GM12878 (cell line): ENCODE results near the gene RPS3. TPM values are rescaled to one million over a fixed set of nuclear protein-coding genes. Genes with fewer than 3 reads are reported as not detected.

Experiments used
- ATAC-seq: fragments of 200-7000 bp; cut with Tn5 transposase; 3 replicates; pipeline ENCODE4 v1.9.1; 2020; ENCODE audit warnings: mild to moderate bottlenecking, moderate library complexity
- BruUV-seq: library from RNA; stranded (reverse); fragments of 400-500 nt; replicated peaks from 2 replicates; lab custom pipeline; 2021; lab: Mats Ljungman, UMichigan
- CTCF ChIA-PET: fragments of 300-600 bp; sonication (Branson Sonifier 250); formaldehyde crosslinking; extraction: SDS; loops from one replicate; lab custom pipeline; 2021; ENCODE audit warnings: inconsistent platforms; lab: Yijun Ruan, JAX
- POLR2A ChIA-PET: fragments of 350-600 bp; formaldehyde crosslinking; extraction: SDS; loops from one replicate; lab custom pipeline; 2021; ENCODE audit warnings: inconsistent platforms; lab: Charles Lee
- RAD21 ChIA-PET: fragments of 300-600 bp; sonication (Branson Sonifier 250); formaldehyde crosslinking; loops from one replicate; lab custom pipeline; 2023; ENCODE audit warnings: antibody characterized with exemption; ENCODE audit not compliant: unreplicated experiment; lab: Charles Lee
- SMC1A ChIA-PET: fragments of 300-600 bp; sonication (Branson Sonifier 250); formaldehyde crosslinking; loops from one replicate; lab custom pipeline; 2023; ENCODE audit not compliant: unreplicated experiment, uncharacterized antibody; lab: Charles Lee
- DNase-seq: peaks from one replicate; pipeline ENCODE4 v3.0.0-alpha.2; 2011; ENCODE audit warnings: low read depth, low spot score
- FAIRE-seq: peaks from 3 replicates; lab custom pipeline; 2011; peaks lifted over from hg19 to GRCh38; lab: Jason Lieb, UNC
- H2AFZ ChIP-seq: 2 replicates; pipeline ENCODE4 v1.6.0; 2011; ENCODE audit warnings: low read depth, low read length, control low read depth; ENCODE audit not compliant: control insufficient read depth
- H3K27ac ChIP-seq: 2 replicates; pipeline ENCODE4 v1.5.1; 2011; ENCODE audit warnings: control low read depth; ENCODE audit not compliant: control insufficient read depth, insufficient read depth
- H3K27me3 ChIP-seq, 2 experiments: replicated peaks in 1 of 2; 2 replicates each; pipeline versions ENCODE4 v1.6.0 to v1.6.1; 2011; ENCODE audit warnings: low read length in 1 of 2; ENCODE audit not compliant: control insufficient read depth in 2 of 2, insufficient read depth in 2 of 2
- H3K36me3 ChIP-seq, 2 experiments: 2 replicates each; pipeline ENCODE4 v1.5.1; 2011; ENCODE audit warnings: low read length in 1 of 2; ENCODE audit not compliant: control insufficient read depth in 2 of 2, insufficient read depth in 2 of 2
- H3K4me1 ChIP-seq: 2 replicates; pipeline ENCODE4 v1.6.1; 2011; ENCODE audit warnings: mild to moderate bottlenecking, low read length, moderate library complexity, mixed read lengths; ENCODE audit not compliant: control insufficient read depth, insufficient read depth
- H3K4me2 ChIP-seq: 2 replicates; pipeline ENCODE4 v1.6.0; 2011; ENCODE audit warnings: control low read depth; ENCODE audit not compliant: control insufficient read depth, insufficient read depth
- H3K4me3 ChIP-seq: fragments of 200-600 bp; sonication (generic); 2 replicates; pipeline ENCODE4 v1.5.1; 2016
- H3K79me2 ChIP-seq: 2 replicates; pipeline ENCODE4 v1.6.0; 2011; ENCODE audit warnings: low read length; ENCODE audit not compliant: control insufficient read depth, insufficient read depth
- H3K9ac ChIP-seq: 2 replicates; pipeline ENCODE4 v1.8.0; 2011; ENCODE audit warnings: low read length, control low read depth, mixed read lengths; ENCODE audit not compliant: control insufficient read depth, insufficient read depth
- H3K9me3 ChIP-seq: replicated peaks from 3 replicates; pipeline ENCODE4 v1.5.1; 2011; ENCODE audit warnings: mild to moderate bottlenecking, low read length; ENCODE audit not compliant: control insufficient read depth, insufficient read depth
- H4K20me1 ChIP-seq: 2 replicates; pipeline ENCODE4 v1.6.0; 2011; ENCODE audit not compliant: control insufficient read depth, insufficient read depth
- CHD4 ChIP-seq: fragments of 200-600 bp; sonication (generic); IDR thresholded peaks from 2 replicates; pipeline ENCODE4 v1.6.1; 2016; ENCODE audit warnings: mild to moderate bottlenecking
- FOS ChIP-seq: IDR thresholded peaks from 3 replicates; pipeline ENCODE4 v1.6.1; 2011; ENCODE audit warnings: borderline replicate concordance; ENCODE audit not compliant: insufficient read length; ENCODE audit errors: extremely low read depth
- GABPA ChIP-seq: IDR thresholded peaks from 2 replicates; pipeline ENCODE4 v1.6.1; 2014; ENCODE audit warnings: antibody characterized with exemption, low read depth, mild to moderate bottlenecking, inconsistent platforms
- HDAC6 ChIP-seq: fragments of 200-600 bp; sonication (generic); IDR thresholded peaks from one replicate; pipeline ENCODE4 v1.8.0; 2017; ENCODE audit warnings: antibody characterized with exemption; ENCODE audit not compliant: unreplicated experiment
- HSF1 ChIP-seq: fragments of 150-350 bp; IDR thresholded peaks from 2 replicates; pipeline ENCODE4 v1.6.1; 2014; ENCODE audit warnings: mild to moderate bottlenecking, low read depth, low read length
- IKZF1 ChIP-seq: fragments of 450-650 bp; conservative IDR thresholded peaks from 2 replicates; pipeline ENCODE4 v1.6.1; 2017; ENCODE audit warnings: antibody characterized with exemption, mild to moderate bottlenecking
- IRF3 ChIP-seq: fragments of 450-650 bp; IDR thresholded peaks from 2 replicates; pipeline ENCODE4 v1.6.1; 2014; ENCODE audit warnings: mild to moderate bottlenecking
- IRF4 ChIP-seq: IDR thresholded peaks from 2 replicates; pipeline ENCODE4 v1.6.1; 2011; ENCODE audit warnings: low read depth, low read length
- LARP7 ChIP-seq: fragments of 450-650 bp; IDR thresholded peaks from 2 replicates; pipeline ENCODE4 v1.6.1; 2017; ENCODE audit warnings: mild to moderate bottlenecking
- MXI1 ChIP-seq: fragments of 150-350 bp; IDR thresholded peaks from 2 replicates; pipeline ENCODE4 v1.6.1; 2011; ENCODE audit warnings: low read depth, mild to moderate bottlenecking, inconsistent platforms, low read length, improper control_type of control experiment
- NFYA ChIP-seq: IDR thresholded peaks from 2 replicates; pipeline ENCODE4 v1.6.1; 2011; ENCODE audit warnings: low read depth, mild to moderate bottlenecking, low read length, improper control_type of control experiment, borderline replicate concordance
- NRF1 ChIP-seq: conservative IDR thresholded peaks from 2 replicates; pipeline ENCODE4 v1.6.1; 2011; ENCODE audit warnings: mild to moderate bottlenecking, low read depth, low read length, improper control_type of control experiment
- RAD51 ChIP-seq: fragments of 450-650 bp; IDR thresholded peaks from 2 replicates; pipeline ENCODE4 v1.6.1; 2016; ENCODE audit warnings: moderate library complexity, mild to moderate bottlenecking, inconsistent platforms
- RCOR1 ChIP-seq: conservative IDR thresholded peaks from 2 replicates; pipeline ENCODE4 v1.6.1; 2012; ENCODE audit warnings: low read depth, low read length, improper control_type of control experiment
- SUPT20H ChIP-seq: IDR thresholded peaks from 2 replicates; pipeline ENCODE4 v1.6.1; 2011; ENCODE audit warnings: low read depth, mild to moderate bottlenecking, low read length, moderate library complexity, borderline replicate concordance; ENCODE audit not compliant: control insufficient read depth
- ZNF24 ChIP-seq: fragments of 450-650 bp; IDR thresholded peaks from 2 replicates; pipeline ENCODE4 v1.6.1; 2017; ENCODE audit warnings: antibody characterized with exemption, mild to moderate bottlenecking
- ZNF622 ChIP-seq: fragments of 450-650 bp; IDR thresholded peaks from 2 replicates; pipeline ENCODE4 v1.6.1; 2017; ENCODE audit warnings: mild to moderate bottlenecking, inconsistent platforms
- whole genome bisulfite sequencing: methylation state at CpG from one replicate; pipeline ENCODE4 v1.1.6; 2016; ENCODE audit warnings: low lambda C conversion rate; ENCODE audit not compliant: insufficient replicate concordance, insufficient coverage; ENCODE audit errors: missing lambda C conversion rate; 5-methylcytosine and 5-hydroxymethylcytosine counted together
- in situ Hi-C: fragments of 300-500 bp; cut with MboI; formaldehyde crosslinking; loops from 9 replicates; pipeline ENCODE4 v1.14.3; 2018; ENCODE audit warnings: mixed read lengths
- intact Hi-C: fragments of 100-400 bp; cut with micrococcal nuclease; formaldehyde crosslinking; loops from one replicate; pipeline ENCODE4 v1.14.2; 2022; ENCODE audit not compliant: unreplicated experiment
- polyA plus RNA-seq, 11 experiments: library from polyadenylated mRNA; depleted of rRNA in 4 of 11; unstranded in 6 of 11; stranded (reverse) in 5 of 11; fragments of >200 nt; fragmentation: Nextera tagmentation in 4 of 11; fragmentation: Illumina TruSeq in 1 of 11; extraction: Ambion mirVana in 4 of 11; extraction: Trizol in 1 of 11; gene quantifications; 1 replicate in 1 of 11; 2 replicates in 10 of 11; pipeline versions ENCODE4 v1.2.1 to v1.2.3, GENCODE V29; 2011 to 2016; ENCODE audit warnings: inconsistent platforms in 2 of 11, missing spikeins in 2 of 11, low read depth in 1 of 11
- total RNA-seq, 4 experiments: library from RNA; depleted of rRNA in 3 of 4; stranded (reverse); fragments of >200 nt in 3 of 4; fragmentation: Illumina TruSeq in 1 of 4; extraction: Trizol in 1 of 4; gene quantifications; 2 replicates each; pipeline versions ENCODE4 v1.2.1 to v1.2.3, GENCODE V29; 2013 to 2021
- TF ChIP-seq, protein P1 (sequence below): IDR thresholded peaks from 2 replicates; pipeline ENCODE4 v1.6.1; 2012; ENCODE audit warnings: low read depth, low read length, improper control_type of control experiment
- TF ChIP-seq, protein P2 (sequence below): IDR thresholded peaks from 2 replicates; pipeline ENCODE4 v1.6.1; 2012; ENCODE audit warnings: low read length, inconsistent platforms

Gene RPS3
- total and polyA plus RNA-seq, 10 of the 15 experiments (the other 5 are each of a cell fraction or from before 2014, with no cell fraction given), result 2,127 to 9,556 (median 4,327) TPM

GRCh38 chr11:75429902-75430713 lies 30.8 kb downstream of the RPS3 start:
- no peak for ATAC-seq
- no peak overlapping the region for H3K9ac ChIP-seq
- ChIA-PET SMC1A (no interaction called here), CTCF (no interaction called here), POLR2A (no interaction called here), RAD21 (no interaction called here)
- H3K79me2 ChIP-seq, result no peaks in the 10 kb centered on the region
- H3K4me1 ChIP-seq, result no peaks in the 10 kb centered on the region
- BruUV-seq, result no TSS peak
- H3K4me3 ChIP-seq, result no peak overlapping the region; the same call in 1 of the 2 replicates
- no peak overlapping the region for H3K27ac ChIP-seq
- H2AFZ ChIP-seq, result peak overlapping the region; percentile 50
- H3K27me3 ChIP-seq, result peaks cover 4 to 14% of the 10 kb centered on the region in 2 experiments
- no peaks in the 10 kb centered on the region; the same call in 1 of the 2 replicates for H4K20me1 ChIP-seq
- peaks cover 2% of the 10 kb centered on the region; the same call in 1 of the 3 replicates for H3K9me3 ChIP-seq
- H3K36me3 ChIP-seq, result no peaks in the 10 kb centered on the region; a peak in 1 of 4 replicates
- intact Hi-C loops (no loop called here), in situ Hi-C loops (no loop called here)
- WGBS, result 4% methylated on average over 125 of the region's 134 CpGs
- peak overlapping the region; percentile 83 for H3K4me2 ChIP-seq
- DNase-seq, result no peak
- no peak for FAIRE-seq
- TF ChIP-seq IKZF1, result 0 out of 2 replicates have a peak, but pooled peaks have one; percentile 22
- no peak for TF ChIP-seq HSF1
- TF ChIP-seq FOS, result no peak
- TF ChIP-seq GABPA, result no peak
- TF ChIP-seq RCOR1, result no peak
- TF ChIP-seq SUPT20H, result no peak
- TF ChIP-seq, protein P1, sequence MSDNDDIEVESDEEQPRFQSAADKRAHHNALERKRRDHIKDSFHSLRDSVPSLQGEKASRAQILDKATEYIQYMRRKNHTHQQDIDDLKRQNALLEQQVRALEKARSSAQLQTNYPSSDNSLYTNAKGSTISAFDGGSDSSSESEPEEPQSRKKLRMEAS, result peak; percentile 17; the same call in 1 of the 2 replicates
- TF ChIP-seq LARP7, result no peak
- no peak for TF ChIP-seq ZNF24
- no peak for TF ChIP-seq RAD51
- TF ChIP-seq MXI1, result no peak
- TF ChIP-seq ZNF622, result no peak
- no peak for TF ChIP-seq CHD4
- peak; percentile 98 for TF ChIP-seq HDAC6
- TF ChIP-seq NRF1, result no peak
- no peak for TF ChIP-seq NFYA
- TF ChIP-seq IRF3, result no peak
- no peak for TF ChIP-seq IRF4
- TF ChIP-seq, protein P2, sequence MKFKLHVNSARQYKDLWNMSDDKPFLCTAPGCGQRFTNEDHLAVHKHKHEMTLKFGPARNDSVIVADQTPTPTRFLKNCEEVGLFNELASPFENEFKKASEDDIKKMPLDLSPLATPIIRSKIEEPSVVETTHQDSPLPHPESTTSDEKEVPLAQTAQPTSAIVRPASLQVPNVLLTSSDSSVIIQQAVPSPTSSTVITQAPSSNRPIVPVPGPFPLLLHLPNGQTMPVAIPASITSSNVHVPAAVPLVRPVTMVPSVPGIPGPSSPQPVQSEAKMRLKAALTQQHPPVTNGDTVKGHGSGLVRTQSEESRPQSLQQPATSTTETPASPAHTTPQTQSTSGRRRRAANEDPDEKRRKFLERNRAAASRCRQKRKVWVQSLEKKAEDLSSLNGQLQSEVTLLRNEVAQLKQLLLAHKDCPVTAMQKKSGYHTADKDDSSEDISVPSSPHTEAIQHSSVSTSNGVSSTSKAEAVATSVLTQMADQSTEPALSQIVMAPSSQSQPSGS, result no peak
